Caki2 (cell line): ENCODE data around the gene NDEL1. TPM values are rescaled to one million over a fixed set of nuclear protein-coding genes. Genes with fewer than 3 reads are reported as not detected.

Source experiments
- DNase-seq: peaks from one replicate; pipeline ENCODE4 v3.0.0-alpha.2; 2015; ENCODE audit warnings: low read depth
- in situ Hi-C: cut with HindIII; loops from 2 replicates; pipeline ENCODE4 v1.10.0; 2016; ENCODE audit warnings: low sequenced_read_pairs, low pct_unique_long_range_greater_than_20kb, mixed read lengths
- total RNA-seq: library from RNA; depleted of rRNA; stranded (reverse); fragments of >200 nt; shearing (Covaris generic); gene quantifications from 2 replicates; pipeline ENCODE4 v1.2.3, GENCODE V29; 2014; ENCODE audit warnings: low replicate concordance

NDEL1 gene
- total RNA-seq, 1 experiment from 2014 or later = 29.1 TPM

GRCh38 chr17:8468980-8469379 is 33.3 kb downstream of the NDEL1 start:
- DNase-seq = no peak
- in situ Hi-C loops = no loop called here

- no peak for DNase-seq
- in situ Hi-C loops = no loop called here
Observed at GRCh38 chr17:8469964-8470363, 34.3 kb downstream of the NDEL1 start.

GRCh38 chr17:8470447-8471047 is 34.9 kb downstream of the NDEL1 start:
- DNase-seq = peak; percentile 19
- in situ Hi-C loops = no loop called here

- in situ Hi-C loops = no loop called here
- no peak for DNase-seq
Observed at GRCh38 chr17:8472663-8473062, 37.0 kb downstream of the NDEL1 start.

GRCh38 chr17:8473451-8474192 is 37.9 kb downstream of the NDEL1 start:
- in situ Hi-C loops = no loop called here
- no peak for DNase-seq

- in situ Hi-C loops = no loop called here
Observed at GRCh38 chr17:8474826-8475225, 39.1 kb downstream of the NDEL1 start.

GRCh38 chr17:8475227-8475626 is 39.5 kb downstream of the NDEL1 start:
- in situ Hi-C loops = no loop called here

More at GRCh38 chr17:8474826-8475225, 39.1 kb downstream of the NDEL1 start:
- no peak for DNase-seq

GRCh38 chr17:8475781-8476180 is 40.1 kb downstream of the NDEL1 start:
- no peak for DNase-seq
- in situ Hi-C loops = no loop called here

More at GRCh38 chr17:8475227-8475626, 39.5 kb downstream of the NDEL1 start:
- DNase-seq = no peak

GRCh38 chr17:8476741-8477140 is 41.1 kb downstream of the NDEL1 start:
- DNase-seq = no peak
- in situ Hi-C loops = no loop called here

GRCh38 chr17:8477171-8477570 is 41.5 kb downstream of the NDEL1 start:
- no peak for DNase-seq
- in situ Hi-C loops = no loop called here

GRCh38 chr17:8477715-8478441 is 42.2 kb downstream of the NDEL1 start:
- in situ Hi-C loops = no loop called here
- no peak for DNase-seq

- in situ Hi-C loops = no loop called here
- no peak for DNase-seq
Observed at GRCh38 chr17:8479431-8479947, 43.8 kb downstream of the NDEL1 start.

GRCh38 chr17:8480011-8480976 is 44.6 kb downstream of the NDEL1 start:
- in situ Hi-C loops = no loop called here
- DNase-seq = no peak

GRCh38 chr17:8481089-8481488 is 45.4 kb downstream of the NDEL1 start:
- in situ Hi-C loops = no loop called here
- no peak for DNase-seq

GRCh38 chr17:8481703-8482102 is 46.0 kb downstream of the NDEL1 start:
- DNase-seq = no peak
- in situ Hi-C loops = no loop called here

- in situ Hi-C loops = no loop called here
- DNase-seq = no peak
Observed at GRCh38 chr17:8482546-8482945, 46.9 kb downstream of the NDEL1 start.

GRCh38 chr17:8484465-8484864 is 48.8 kb downstream of the NDEL1 start:
- DNase-seq = no peak
- in situ Hi-C loops = no loop called here

- in situ Hi-C loops = no loop called here
Observed at GRCh38 chr17:8485491-8485890, 49.8 kb downstream of the NDEL1 start.

More at GRCh38 chr17:8485491-8485890, 49.8 kb downstream of the NDEL1 start:
- DNase-seq = no peak
